GM18951 (cell line): Measurements from ENCODE around the gene HSPB3.
"Not testable (repeated sequence)": the region's sequence is repeated elsewhere in the genome, so short reads cannot be mapped to it uniquely, and the experiment has no call there.

Source experiments
- POLR2A ChIP-seq: IDR thresholded peaks from 4 replicates; pipeline ENCODE4 v1.6.1; 2011; ENCODE audit warnings: mild to moderate bottlenecking; ENCODE audit not compliant: insufficient read length, insufficient read depth; ENCODE audit errors: extremely low read depth
- in situ Hi-C: fragments of 300-500 bp; cut with MboI; formaldehyde crosslinking; loops from one replicate; pipeline ENCODE4 v1.12.0; 2022; ENCODE audit warnings: low sequenced_read_pairs, mixed read lengths, inconsistent platforms; ENCODE audit not compliant: unreplicated experiment

Gene HSPB3, protein sequence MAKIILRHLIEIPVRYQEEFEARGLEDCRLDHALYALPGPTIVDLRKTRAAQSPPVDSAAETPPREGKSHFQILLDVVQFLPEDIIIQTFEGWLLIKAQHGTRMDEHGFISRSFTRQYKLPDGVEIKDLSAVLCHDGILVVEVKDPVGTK

DNA sequence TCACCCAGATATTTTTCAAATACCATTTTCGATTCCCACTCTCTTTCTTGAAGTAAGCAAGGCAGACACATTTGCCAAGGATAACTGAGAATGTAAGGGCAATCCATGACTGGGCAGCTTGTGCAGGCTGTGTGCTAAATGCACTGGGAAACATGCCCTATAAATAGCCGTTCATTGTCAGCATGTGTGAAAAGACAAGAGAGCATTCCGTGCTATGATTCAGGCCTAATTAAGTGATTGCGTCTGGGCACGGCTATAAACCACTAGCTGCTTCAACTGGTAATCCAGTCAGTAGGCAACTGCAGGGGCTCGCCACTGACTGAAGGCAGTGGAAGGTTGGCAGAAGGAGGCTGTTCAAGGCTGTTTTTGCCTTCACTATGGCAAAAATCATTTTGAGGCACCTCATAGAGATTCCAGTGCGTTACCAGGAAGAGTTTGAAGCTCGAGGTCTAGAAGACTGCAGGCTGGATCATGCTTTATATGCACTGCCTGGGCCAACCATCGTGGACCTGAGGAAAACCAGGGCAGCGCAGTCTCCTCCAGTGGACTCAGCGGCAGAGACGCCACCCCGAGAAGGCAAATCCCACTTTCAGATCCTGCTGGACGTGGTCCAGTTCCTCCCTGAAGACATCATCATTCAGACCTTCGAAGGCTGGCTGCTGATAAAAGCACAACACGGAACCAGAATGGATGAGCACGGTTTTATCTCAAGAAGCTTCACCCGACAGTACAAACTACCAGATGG is at the start of gene HSPB3:
TSS of gene HSPB3 (plus strand) at position 287 of the 745 bp plus-strand sequence. CDS start at position 378, 91 bp downstream.
- TF ChIP-seq POLR2A = no peak
- in situ Hi-C loops = no loop called here

DNA sequence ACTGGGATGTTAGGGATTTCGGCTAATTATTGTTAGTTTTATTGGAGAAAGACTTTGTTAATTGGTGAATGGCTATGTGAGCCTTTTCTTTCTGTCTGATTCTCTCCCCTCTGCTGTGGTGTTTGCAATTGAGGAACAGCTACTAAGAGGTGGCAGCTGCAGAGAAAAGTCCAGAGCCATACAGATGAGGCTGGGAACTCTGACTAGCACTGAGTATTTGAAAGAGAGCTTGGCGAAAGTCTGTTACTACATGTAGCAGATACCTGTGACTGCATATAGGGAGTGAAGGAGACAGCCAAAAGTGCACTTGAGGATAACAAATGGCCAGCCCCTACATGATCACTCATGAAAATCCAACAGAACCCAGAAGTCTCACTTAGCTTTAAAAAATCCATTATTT is 44.3 kb upstream of the HSPB3 start:
- in situ Hi-C loops = loop anchor here (10.0 kb wide), 1 partner anchor 156 kb away; no protein-coding TSS in a partner anchor
- TF ChIP-seq POLR2A = no peak

DNA sequence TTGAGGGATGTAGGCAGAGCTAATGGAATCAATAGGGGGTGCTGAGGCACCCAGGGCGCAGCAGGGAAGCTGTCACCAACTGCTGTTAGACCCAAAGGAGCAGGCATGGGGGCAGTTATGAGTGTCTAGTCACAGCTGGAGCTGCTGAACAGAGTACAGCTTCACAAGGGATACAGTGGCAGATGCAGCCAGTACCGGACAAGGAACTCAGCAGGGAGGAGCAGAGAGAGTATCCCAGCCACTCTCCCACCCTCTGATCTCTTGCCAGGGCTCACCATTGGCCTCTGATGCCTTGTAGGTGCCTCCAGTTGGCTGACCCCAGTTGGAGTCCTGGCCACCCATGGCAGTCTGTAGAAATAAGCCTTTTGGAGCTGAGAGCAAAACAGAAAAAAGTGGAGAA is 42.6 kb upstream of the HSPB3 start:
- TF ChIP-seq POLR2A = no peak
- in situ Hi-C loops = loop anchor here (10.0 kb wide), 1 partner anchor 158 kb away; no protein-coding TSS in a partner anchor

DNA sequence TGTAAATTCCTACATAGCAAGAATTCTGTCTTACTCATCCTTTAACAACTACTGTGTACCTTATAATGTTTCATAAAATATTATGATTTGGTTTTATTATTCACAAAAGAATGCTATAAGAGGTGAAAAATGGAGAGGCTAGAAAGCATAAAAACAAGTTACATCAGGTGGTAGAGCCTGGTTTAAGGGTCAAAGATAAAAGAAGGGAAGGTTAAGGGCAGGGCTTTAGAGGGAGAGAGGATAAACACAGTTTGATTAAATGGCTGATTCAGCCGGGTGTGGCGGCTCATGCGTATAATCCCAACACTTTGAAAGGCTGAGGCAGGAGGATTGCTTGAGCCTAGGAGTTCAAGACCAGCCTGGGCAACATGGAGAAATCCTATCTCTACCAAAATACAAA is 40.4 kb upstream of the HSPB3 start:
- in situ Hi-C loops = loop anchor here (10.0 kb wide), 1 partner anchor 160 kb away; no protein-coding TSS in a partner anchor
- TF ChIP-seq POLR2A = no peak

DNA sequence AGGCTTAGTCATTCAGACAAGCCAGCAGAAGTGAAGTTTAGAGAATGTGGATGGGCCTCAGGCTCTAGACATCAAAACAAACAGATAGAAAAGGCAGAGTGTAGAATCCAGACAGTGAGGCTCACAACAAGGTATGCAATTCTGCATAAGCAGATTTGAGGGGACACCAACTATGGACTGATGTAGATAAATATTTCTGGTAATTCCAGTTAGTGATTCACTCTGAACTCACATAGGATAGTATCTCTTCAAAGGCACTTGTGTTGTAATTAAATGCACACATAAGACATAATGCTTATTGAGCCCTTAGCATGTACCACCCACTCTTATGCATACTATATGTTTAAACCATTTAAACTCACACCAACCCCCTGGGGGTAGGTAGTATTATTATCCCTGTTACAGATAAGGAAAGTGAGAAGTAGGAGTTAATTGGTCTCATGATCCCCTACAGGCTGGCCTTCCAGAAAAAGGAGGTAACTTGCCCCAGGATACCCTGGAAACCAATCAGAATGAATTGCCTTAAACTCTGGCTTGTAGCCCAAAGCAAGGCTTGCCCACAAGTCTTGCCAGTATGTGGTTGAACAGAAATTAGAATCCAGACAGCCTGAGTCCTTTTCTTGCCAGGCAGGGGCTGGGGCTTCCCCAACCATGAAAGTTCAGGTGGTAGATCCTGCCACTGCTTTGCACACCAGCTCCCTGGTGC is 39.5 kb upstream of the HSPB3 start:
- in situ Hi-C loops = loop anchor here (10.0 kb wide), 1 partner anchor 161 kb away; no protein-coding TSS in a partner anchor
- TF ChIP-seq POLR2A = no peak

DNA sequence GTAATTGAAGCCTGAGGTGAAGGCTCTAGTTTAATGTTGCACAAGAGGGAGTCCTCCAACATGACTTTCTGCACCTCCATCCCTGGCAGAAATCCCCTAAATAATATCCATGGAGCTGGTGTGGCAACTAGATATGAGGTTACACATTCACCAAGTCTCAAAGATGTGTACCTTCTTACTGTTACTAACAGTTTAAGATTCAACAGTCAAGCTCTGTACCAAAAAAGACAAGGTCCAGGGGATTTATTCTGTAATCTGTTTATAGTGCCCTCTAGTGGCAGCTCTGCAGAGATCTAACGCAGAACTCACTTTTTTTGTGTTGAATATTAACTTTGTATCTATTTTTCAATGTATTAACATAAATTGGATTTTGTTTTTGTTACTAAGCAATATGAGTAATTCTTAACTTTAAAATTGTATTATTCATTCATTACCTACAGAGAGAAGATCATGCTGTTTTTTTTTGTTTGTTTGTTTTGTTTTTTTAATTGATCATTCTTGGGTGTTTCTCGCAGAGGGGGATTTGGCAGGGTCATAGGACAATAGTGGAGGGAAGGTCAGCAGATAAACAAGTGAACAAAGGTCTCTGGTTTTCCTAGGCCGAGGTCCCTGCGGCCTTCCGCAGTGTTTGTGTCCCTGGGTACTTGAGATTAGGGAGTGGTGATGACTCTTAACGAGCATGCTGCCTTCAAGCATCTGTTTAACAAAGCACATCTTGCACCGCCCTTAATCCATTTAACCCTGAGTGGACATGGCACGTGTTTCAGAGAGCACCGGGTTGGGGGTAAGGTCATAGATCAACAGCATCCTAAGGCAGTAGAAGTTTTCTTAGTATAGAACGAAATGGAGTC is 35.7 kb upstream of the HSPB3 start:
- in situ Hi-C loops = loop anchor here (10.0 kb wide), 1 partner anchor 165 kb away; no protein-coding TSS in a partner anchor

DNA sequence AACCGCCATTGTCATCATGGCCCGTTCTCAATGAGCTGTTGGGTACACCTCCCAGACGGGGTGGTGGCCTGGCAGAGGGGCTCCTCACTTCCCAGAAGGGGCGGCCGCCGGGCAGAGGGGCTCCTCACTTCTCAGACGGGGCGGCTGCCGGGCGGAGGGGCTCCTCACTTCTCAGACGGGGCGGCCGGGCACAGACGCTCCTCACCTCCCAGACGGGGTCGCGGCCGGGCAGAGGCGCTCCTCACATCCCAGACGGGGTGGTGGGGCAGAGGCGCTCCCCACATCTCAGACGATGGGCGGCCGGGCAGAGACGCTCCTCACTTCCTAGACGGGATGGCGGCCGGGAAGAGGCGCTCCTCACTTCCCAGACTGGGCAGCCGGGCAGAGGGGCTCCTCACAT is 35.0 kb upstream of the HSPB3 start:
- in situ Hi-C loops = not testable (repeated sequence)

DNA sequence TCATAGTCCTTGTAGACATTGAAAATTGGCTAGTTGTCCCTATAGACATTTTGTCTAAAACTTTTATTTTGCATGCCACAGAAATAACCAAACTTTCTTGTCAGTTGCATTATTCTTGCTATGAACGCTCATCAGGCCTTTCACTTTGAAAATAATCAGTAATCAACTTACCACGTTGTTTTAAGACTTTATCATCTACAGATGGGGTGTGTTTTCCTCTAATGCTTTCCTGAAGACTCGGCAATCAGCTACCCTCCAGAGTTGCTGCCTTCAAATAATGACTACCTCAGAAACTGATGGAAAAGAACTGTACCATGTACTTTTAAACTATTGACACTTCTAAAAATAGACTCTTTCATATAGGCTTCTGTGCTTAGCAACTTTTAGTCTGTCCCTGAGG is 33.5 kb upstream of the HSPB3 start:
- in situ Hi-C loops = no loop called here
- TF ChIP-seq POLR2A = no peak

DNA sequence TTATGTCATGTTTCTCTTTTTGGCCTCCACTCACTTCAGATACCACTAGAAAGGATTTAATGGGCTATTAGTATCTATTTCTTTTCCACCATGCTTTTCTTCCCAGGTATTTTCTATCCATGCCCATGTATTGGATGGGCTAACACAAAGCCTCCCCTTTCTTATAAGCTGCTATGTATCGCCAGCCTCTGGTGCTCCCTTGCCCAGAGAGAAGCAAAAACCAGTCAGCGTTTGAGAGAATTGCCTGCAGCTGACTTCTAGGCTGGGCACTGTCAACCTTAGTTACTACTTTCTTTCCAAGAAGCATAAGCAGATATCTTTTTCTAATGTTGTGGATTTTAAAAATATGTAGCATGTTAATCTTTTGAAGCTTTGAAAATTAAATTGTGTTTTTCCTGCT is 30.2 kb upstream of the HSPB3 start:
- no peak for TF ChIP-seq POLR2A
- in situ Hi-C loops = no loop called here

DNA sequence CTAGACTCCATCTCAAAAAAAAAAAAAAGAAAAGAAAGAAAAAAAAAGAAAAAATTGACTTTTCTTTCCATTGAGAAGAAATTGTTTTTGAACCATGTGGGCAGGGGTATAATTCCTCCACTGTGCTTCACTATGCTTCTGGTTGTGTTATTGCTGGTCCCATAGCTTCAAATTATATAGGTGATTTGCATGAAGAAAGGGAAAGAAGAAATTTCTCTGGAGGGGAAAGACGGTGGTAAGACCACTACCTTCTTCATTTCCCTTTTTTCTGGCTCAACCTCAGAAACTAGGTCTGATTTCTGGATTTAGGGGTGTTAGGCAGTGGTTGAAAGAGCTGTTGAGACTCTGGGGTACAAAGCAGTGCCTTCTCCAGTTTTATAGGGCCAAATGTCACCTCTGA is 29.3 kb upstream of the HSPB3 start:
- no peak for TF ChIP-seq POLR2A
- in situ Hi-C loops = no loop called here

DNA sequence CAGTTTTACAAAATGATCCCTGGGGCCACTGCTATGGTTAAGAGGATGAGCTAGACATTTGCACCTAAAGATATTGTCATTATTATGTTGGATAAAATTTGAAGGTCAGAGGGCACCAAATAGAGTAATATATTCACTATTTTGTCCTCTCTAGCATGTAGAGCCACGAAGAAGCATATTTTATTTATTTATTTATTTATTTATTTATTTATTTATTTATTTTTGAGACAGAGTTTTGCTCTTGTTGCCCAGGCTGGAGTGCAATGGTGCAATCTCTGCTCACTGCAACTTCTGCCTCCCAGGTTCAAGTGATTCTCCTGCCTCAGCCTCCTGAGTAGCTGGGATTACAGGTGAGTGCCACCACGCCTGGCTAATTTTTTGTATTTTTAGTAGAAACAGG is 20.8 kb upstream of the HSPB3 start:
- in situ Hi-C loops = not testable (repeated sequence)

DNA sequence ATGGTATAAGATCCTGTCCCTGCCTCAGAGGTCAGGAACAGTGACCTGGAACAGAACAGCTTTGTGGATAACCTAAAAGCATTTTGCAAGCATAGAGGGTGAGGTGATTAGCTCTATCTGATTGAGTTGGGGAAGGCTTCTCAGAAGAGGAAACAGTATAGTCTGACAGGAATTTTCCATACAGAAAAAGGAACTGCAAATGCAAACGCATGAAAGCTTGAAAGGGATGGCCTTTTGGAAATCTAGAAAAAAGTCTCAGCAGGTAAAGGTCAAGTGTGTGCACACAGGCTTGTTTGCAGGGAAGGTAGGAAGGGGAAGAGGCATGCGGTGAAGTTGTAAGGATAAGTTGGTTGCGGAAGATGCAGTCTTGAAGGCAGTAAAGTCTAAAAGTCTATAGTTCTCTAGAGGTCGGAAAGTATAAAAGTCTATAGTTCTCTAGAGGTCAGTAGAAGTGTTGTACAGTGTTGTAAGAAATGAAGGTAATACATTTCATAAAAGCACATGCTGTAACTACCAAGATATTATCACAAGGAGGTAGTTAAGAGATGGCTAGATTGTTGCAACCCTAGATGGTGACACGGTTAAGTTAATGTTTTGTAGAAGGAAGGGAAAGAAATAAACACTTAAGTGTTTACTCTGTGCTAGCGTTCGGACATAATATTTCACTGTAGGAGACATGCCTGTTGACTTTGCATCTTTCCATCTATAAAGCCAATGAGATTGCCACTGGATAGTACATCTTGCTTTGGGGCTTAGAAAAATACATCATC is 16.7 kb upstream of the HSPB3 start:
- no peak for TF ChIP-seq POLR2A
- in situ Hi-C loops = no loop called here
